HG03520 (cell line): ENCODE data around the gene USP17L27.
"Not testable (repeated sequence)": the region's sequence is repeated elsewhere in the genome, so short reads cannot be mapped to it uniquely, and the experiment has no call there.

ENCODE experiments used
- ATAC-seq: cut with Tn5 transposase; IDR thresholded peaks from one replicate; pipeline ENCODE4 v1.9.1; 2021; ENCODE audit warnings: mild to moderate bottlenecking, moderate library complexity; ENCODE audit not compliant: unreplicated experiment

Gene USP17L27

GRCh38 chr4:9343848-9344247, at the start of gene USP17L27:
TSS of gene USP17L27 (plus strand) at chr4:9344148. CDS start at chr4:9344148, 0 bp downstream.
- ATAC-seq = not testable (repeated sequence)

- not testable (repeated sequence) for ATAC-seq
Observed at GRCh38 chr4:9324191-9324590, 19.8 kb upstream of the USP17L27 start.

GRCh38 chr4:9324865-9325264, 19.1 kb upstream of the USP17L27 start, which contains the start of gene USP17L24:
TSS of gene USP17L24 (plus strand) at chr4:9325165. CDS start at chr4:9325165, 0 bp downstream.
- not testable (repeated sequence) for ATAC-seq

- ATAC-seq = not testable (repeated sequence)
Observed at GRCh38 chr4:9329611-9330010, 14.3 kb upstream of the USP17L27 start, which contains the start of gene USP17L25. TSS of gene USP17L25 (plus strand) at chr4:9329911. CDS start at chr4:9329911, 0 bp downstream.

GRCh38 chr4:9334358-9334757, 9.6 kb upstream of the USP17L27 start, which contains the start of gene USP17L26:
TSS of gene USP17L26 (plus strand) at chr4:9334658. CDS start at chr4:9334658, 0 bp downstream.
- not testable (repeated sequence) for ATAC-seq

- ATAC-seq = not testable (repeated sequence)
Observed at GRCh38 chr4:9339103-9339502, 4.8 kb upstream of the USP17L27 start, which contains the start of gene USP17L5. TSS of gene USP17L5 (plus strand) at chr4:9339403. CDS start at chr4:9339403, 0 bp downstream.

- not testable (repeated sequence) for ATAC-seq
Observed at GRCh38 chr4:9348593-9348992, 4.6 kb downstream of the USP17L27 start, which contains the start of gene USP17L28. TSS of gene USP17L28 (plus strand) at chr4:9348893. CDS start at chr4:9348893, 0 bp downstream.

GRCh38 chr4:9350866-9351265, 6.9 kb downstream of the USP17L27 start:
- not testable (repeated sequence) for ATAC-seq

GRCh38 chr4:9353338-9353737, 9.4 kb downstream of the USP17L27 start, which contains the start of gene USP17L29:
TSS of gene USP17L29 (plus strand) at chr4:9353638. CDS start at chr4:9353638, 0 bp downstream.
- not testable (repeated sequence) for ATAC-seq

- ATAC-seq = not testable (repeated sequence)
Observed at GRCh38 chr4:9362829-9363228, 18.9 kb downstream of the USP17L27 start, which contains the start of gene USP17L30. TSS of gene USP17L30 (plus strand) at chr4:9363129. CDS start at chr4:9363129, 0 bp downstream.

GRCh38 chr4:9379881-9380280, 35.9 kb downstream of the USP17L27 start:
- not testable (repeated sequence) for ATAC-seq

GRCh38 chr4:9381012-9381534, 37.1 kb downstream of the USP17L27 start:
- not testable (repeated sequence) for ATAC-seq

- ATAC-seq = no peak
Observed at GRCh38 chr4:9384126-9384525, 40.2 kb downstream of the USP17L27 start.

GRCh38 chr4:9389001-9389400, 45.1 kb downstream of the USP17L27 start:
- not testable (repeated sequence) for ATAC-seq
